GM18861 (cell line): ENCODE measurements around the gene PDLIM1.
"Not testable (repeated sequence)": the region's sequence is repeated elsewhere in the genome, so short reads cannot be mapped to it uniquely, and the experiment has no call there.

ENCODE experiments used
- ATAC-seq: cut with Tn5 transposase; IDR thresholded peaks from one replicate; pipeline ENCODE4 v1.9.1; 2021; ENCODE audit not compliant: unreplicated experiment

PDLIM1 gene

DNA sequence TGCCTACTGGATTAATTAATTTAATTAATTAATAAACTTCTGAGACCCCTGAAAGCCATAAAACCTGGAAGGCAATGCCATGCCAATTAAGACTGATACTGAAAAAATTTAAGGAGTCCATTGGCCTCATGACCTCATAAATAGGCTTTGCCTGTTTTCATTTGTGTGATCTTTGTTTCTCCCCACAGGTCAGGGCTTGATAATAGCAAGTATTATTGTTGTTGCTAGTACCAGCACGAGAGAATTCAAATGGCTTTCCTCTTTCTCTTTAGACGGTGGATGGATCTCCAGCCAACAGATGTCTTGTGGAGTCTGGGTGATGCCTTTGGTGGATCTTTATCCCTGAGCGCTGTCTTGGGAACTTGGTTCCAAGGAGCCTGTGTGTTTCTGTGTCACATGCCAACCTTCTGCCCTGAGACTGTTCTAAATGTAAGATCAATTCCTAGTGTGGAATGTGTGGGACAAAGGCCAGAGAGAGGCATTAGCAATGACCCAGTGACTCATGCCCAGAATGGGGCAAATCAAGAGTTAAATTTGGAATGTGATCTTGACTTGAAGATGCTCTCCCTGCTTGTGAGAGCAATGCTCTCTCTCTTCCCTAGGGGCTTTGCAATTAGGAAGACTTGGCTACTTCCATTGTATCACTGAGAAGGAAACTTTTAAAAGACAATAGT is 79.1 kb downstream of the PDLIM1 start:
- no peak for ATAC-seq

DNA sequence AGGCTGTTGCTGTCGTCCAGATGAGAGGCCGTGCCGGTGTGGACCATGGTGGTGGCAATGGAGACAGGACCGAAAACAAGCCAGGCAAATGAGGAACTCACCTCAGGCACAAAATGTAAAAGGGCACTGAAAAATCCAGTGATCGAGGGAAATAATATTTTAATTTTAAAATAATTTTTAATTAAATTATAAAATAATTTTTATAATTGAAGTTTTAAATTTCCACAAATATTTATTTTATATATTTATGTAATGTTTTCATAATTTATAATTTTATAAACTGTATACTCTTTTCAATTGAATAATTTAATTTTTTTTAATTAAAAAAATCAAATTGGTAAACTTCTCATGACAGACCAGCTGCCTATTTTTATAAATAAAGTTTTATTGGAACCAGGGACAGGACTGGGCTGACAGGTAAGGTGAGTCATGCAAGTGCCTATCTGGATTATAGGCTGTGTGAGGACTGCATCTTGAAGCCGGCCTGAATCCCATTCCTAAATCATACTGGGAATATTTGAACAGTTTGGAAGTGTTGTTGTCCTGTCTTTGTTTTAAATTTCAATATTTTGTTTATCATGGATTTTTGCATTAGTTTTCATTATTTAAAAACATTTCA is 81.2 kb downstream of the PDLIM1 start:
- no peak for ATAC-seq

- no peak for ATAC-seq
Observed at GRCh38 chr10:95208702-95209391, 82.0 kb downstream of the PDLIM1 start.

DNA sequence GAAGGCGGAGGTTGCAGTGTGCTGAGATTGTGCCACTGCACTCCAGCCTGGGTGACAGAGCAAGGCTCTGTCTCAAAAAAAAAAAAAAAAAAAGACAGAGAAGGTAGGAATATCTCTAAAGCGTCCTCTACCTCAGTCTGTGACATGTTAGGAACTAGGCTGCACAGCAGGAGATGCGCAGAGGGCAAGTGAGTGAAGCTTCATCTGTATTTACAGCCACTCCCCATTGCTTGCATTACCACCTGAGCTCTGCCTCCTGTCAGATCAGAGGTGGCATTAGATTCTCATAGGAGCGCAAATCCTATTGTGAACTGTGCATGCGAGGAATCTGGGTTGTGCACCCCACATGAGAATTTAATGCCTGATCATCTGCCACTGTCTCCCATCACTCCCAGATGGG is 87.9 kb downstream of the PDLIM1 start:
- ATAC-seq, result not testable (repeated sequence)

DNA sequence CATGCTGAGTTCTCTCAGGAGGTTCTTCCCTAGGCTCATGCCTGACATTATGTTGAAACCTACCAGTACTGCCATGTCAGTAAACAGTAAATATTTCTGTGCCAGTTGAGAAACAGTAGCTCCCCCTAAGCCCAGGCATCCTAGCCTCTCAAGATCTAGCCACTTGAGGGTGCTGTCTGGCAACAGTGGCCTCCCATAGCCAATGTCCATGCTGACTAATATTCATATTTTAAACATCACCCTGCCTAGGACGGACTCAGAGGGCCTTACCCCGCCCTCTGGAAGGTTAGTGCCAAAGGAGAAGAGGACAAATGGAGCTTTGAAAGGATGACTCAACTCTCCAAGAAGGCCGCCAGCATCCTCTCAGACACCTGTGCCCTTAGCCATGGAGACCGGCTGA is 89.1 kb downstream of the PDLIM1 start:
- no peak for ATAC-seq

- no peak for ATAC-seq
Observed at GRCh38 chr10:95196046-95196445, 94.8 kb downstream of the PDLIM1 start.

- ATAC-seq, result no peak
Observed at GRCh38 chr10:95193944-95194343, 96.9 kb downstream of the PDLIM1 start, which contains the start of gene ACSM6. TSS of gene ACSM6 (plus strand) at chr10:95194238. CDS start at chr10:95194486, 248 bp downstream.

GRCh38 chr10:95188593-95188992 is 102.2 kb downstream of the PDLIM1 start:
- ATAC-seq, result no peak

GRCh38 chr10:95187617-95188016 is 103.2 kb downstream of the PDLIM1 start:
- ATAC-seq, result no peak
